Hematopoietic multipotent progenitor cell treated with erythropoietin and hydrocortisone succinate and interleukin-3 and kit ligand, for 8 days (in vitro differentiated cells): ENCODE measurements around the gene OPRD1.

Experiments
- DNase-seq: peaks from one replicate; pipeline ENCODE4 v3.0.0-alpha.2; 2015

The OPRD1 gene

DNA sequence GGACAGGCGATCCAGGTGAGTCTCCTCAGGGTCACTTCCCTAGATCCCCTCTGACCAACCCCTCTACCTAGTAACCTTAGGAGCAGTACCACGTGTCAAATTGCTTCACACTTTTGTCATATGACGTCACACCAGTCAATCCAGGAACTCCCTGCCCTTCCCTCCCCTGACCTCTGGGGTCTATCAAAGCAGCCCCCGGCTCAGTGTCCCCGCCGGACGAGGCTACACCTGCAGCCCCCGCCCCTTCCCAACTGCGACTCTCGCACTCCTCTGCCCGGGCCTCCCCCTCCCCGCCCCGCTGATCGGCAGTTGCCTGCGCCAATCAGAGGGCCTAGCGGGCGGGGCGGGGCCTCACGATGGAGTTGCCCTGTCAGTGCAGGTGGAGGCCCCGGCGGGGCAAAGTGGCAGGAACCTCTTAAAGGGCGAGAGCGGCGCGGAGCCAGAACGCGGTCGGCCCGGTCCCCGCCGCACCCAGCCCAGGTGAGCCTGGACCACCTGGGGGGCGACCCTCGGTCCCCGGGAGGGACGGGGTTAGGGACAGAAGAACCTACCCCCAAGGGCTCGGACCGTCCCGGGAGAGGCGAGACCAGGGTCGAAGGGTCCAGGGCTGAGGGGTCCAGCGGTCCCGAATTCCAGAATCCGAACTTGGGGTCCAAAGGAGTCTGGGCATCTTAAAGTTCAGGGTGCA, 74.9 kb downstream of the OPRD1 start:
- peak; percentile 90 for DNase-seq

DNA sequence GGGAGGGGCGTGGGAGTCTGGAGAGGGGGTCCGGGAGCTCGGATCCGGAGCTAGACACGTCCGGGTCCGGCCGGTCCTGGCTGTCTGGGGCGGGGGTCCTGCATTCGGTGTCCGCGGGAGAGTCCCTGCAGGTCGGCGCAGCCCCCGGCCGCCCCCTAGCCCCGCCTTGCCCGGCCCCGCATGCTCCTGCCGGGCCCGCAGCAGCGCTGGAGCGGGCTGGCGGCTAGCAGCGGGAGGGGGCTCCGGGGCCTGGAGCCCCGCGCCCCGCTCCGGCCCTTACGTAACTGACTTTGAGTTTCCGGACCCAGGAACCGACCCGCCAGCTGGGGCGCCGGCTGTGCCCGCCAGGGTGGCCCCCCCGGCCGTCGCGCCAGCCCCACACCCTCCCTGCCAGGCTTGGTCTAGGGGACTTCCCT, 75.5 kb downstream of the OPRD1 start:
- DNase-seq: no peak

DNA sequence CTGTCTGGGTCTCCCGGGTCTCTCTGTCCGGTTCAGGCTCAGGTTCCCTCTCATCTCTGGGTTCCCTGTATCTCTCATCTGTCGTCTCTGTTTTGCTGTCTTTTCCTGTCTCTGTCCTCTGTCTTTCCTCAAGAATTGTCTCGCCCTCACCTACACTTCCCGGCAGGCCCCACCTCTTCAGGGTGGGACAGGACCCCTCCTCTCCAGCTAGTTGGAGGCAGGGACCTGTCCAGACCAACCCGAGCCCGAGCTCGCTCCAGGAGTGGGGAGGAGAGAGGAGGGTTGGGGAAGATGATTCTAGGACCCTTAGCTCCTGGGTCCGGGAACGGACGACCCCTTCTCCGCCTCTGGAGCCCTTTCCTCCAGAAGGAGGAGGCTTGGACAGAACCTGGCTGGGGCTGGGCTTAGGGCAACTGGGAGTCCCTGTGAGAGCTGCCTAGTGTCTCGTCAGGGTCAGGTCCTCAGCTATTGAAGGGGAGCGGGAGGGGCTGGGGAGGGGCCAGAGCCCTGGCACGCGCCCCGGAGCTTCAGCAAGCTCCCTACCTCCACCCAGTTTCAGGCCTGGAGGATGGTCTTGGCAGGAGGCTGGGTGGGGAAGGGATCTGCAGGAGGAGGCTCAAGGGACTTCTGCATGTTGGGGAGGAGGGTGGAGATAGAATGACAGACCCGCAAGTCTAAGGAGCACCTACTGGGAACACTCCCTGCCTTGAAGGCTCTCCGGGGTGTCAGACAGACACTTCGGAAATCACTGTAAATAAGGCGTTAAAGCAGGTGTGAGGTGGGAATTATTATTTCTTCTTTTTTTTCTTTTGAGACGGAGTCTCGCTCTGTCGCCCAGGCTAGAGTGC, 76.1 kb downstream of the OPRD1 start:
- DNase-seq: peak; percentile 81

DNA sequence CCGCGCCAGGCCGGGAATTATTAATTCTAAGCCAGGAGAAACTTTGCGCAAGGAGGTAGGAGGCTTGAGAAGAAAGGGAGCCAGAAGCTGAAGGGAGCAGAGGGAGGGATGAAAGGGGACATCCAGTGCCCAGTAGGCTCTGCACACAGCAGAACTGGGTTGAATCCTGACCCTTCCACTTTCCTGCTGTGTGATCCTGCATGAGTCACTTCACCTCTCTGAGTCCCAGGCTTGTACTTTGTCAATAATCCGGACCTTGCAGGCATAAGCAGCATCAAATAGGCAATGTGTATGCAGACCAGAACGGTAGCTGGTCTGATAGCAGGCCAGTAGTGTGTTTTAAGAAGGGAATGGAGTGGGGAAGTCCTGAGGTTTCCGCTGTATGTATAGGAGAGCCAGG, 76.9 kb downstream of the OPRD1 start:
- DNase-seq: no peak

DNA sequence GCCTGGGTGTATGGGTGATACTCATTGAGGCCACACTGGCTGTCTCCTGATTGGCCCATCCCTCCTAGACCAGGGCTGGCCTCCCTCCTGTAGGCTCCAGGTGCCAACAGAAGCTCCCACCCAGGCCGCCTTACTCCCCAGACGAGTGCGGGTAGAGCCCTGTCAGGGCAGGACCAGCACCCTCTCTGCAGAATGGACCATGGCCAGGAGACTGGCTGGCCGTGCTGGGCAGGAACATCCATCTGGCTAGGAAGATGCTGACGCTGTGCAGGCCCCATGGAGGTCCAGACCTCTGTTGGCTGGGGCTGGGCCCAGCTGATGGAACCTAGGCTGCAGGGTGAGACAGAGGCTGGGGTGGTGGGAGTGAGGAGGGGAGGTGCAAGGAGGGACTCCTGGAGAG, 77.4 kb downstream of the OPRD1 start:
- no peak for DNase-seq

DNA sequence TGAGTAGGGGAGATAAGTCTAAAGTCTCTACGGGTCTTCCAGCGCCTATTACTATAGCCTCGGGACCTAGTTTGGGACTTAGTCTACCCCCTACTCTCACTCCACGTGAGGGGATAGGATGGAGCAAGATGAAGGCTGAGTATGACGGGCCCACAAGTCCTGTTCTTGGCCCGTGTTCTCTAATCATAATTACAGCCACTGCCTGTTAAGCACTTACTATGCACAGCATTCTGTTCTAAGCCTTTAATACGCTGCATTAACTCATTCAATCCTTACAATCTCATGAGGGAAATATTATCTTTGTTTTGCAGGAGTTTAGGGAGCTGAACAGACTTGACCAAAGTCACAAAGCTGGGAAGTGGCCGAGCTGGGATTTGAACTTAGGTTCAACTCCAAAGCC, 78.5 kb downstream of the OPRD1 start:
- DNase-seq: no peak

- no peak for DNase-seq
These were observed 78.9 kb downstream of the OPRD1 start for GRCh38 chr1:28890836-28891235.

- no peak for DNase-seq
These were observed 79.3 kb downstream of the OPRD1 start for GRCh38 chr1:28891256-28891655.

- DNase-seq: peak; percentile 48
These were observed 81.6 kb downstream of the OPRD1 start for GRCh38 chr1:28893403-28894102.

DNA sequence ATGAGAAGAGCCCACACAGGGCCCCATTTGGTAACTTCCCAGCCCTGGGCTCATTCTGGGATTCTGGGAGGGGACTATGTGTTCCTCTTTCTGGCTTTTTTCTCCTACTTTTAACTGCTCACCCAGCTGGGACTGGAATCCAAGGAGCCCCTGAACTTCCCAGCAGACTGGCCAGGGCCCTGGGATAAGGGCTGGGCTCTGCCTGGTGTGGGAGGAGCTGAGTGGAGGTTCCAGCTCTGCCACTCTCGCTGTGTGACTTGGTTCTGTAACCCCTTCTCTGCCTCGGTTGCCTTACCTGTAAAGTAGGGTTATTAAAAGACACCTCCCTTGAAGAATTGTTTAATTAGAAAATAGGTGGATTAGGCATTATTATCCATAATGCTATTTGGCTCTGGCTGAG, 82.8 kb downstream of the OPRD1 start:
- DNase-seq: no peak

DNA sequence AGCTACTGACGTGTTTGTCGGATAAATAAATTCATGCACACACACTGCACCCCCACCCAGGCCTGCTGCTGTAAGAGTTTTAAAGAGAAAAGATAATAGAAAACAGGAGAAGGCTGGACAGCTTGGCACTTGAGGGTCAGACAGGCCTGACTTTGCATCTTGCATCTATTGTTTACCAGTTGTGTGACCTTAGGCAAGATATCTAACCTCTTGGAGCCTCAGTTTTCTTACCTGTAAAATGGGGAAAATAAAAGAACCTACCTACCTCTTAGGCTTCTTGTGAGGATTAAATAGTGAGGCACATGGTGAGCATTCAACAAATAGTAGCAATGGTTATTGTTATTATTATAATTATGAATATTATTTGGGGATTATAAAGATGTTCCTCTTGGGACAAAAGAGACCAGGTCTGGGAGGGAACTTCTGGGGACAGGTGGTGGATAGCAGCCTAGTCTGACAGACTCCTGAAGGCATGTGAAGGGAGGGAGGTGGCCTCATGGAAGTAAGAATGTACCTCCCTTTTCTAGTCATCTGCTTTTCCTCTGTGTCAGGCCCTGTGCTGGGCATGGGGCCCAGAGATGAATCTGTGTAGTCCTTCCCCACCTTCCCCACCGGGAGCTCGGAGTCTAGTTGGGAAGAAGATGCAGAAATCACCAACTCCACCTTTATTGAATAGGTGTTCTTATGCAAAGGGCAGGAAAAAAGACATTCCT, 84.1 kb downstream of the OPRD1 start:
- no peak for DNase-seq

GRCh38 chr1:28896609-28896986, 84.6 kb downstream of the OPRD1 start:
- no peak for DNase-seq

- DNase-seq: no peak
These were observed 85.8 kb downstream of the OPRD1 start for GRCh38 chr1:28897789-28898188.

DNA sequence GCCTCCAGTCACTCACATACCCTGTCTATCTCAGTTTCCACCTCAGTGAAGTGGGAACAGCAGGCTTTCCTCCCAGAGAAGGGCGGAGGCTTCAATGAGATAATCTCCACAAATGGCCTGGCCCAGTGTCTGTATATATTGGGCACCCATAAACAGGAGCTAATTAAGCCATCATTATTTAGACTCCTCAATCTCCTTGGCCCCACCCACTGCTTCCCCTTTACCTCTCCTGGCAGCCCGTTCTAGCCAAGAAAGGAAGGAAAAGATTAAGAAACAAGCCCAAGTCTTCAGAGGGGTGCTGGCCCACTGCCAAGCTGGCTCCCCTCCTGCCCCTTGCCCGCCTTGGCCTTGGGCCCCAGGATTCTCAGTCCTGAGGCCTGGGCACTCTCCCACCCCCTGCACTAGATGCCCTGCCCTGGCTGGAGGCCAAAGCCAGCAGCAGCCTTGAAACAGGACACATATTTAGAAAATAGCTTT, 86.5 kb downstream of the OPRD1 start:
- DNase-seq: peak; percentile 75

GRCh38 chr1:28899267-28899666, 87.3 kb downstream of the OPRD1 start:
- DNase-seq: no peak

DNA sequence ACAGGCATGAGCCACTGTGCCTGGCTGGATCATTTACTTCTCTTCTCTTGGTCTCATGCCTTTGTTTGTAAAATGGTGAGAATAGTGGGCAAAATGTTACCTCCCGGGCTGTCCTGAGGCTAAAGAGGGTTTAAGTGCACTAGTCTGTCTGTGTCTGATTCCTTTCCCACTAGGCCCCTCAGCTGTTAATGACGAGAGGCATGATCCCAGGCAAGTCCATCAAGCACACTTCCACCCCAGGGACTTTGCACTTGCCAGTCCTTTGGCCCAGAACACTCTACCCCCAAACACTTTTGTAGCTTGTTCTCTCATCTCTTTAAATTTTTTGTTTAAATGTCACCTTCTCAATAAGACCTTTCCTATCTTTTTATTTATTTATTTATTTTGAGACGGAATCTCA, 88.6 kb downstream of the OPRD1 start:
- no peak for DNase-seq

DNA sequence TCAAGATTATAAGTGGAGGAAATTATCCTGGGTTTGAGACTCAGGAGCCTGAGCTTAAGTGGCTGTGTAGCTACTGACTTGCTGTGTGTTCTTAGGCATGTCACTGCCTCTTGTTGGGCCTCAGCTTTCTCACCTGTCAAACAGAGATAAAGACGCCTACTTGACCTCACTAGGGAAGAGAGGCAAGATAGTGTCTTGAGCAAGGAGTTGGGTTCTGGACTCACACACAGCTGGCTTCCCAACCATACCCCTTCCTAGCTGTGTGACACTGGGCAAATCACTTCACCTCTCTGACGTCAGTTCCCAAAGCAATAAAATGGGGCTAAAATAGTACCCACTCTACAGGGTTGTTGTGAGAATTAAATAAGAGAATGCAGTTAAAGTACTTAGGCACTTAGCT, 90.8 kb downstream of the OPRD1 start:
- DNase-seq: peak; percentile 61

DNA sequence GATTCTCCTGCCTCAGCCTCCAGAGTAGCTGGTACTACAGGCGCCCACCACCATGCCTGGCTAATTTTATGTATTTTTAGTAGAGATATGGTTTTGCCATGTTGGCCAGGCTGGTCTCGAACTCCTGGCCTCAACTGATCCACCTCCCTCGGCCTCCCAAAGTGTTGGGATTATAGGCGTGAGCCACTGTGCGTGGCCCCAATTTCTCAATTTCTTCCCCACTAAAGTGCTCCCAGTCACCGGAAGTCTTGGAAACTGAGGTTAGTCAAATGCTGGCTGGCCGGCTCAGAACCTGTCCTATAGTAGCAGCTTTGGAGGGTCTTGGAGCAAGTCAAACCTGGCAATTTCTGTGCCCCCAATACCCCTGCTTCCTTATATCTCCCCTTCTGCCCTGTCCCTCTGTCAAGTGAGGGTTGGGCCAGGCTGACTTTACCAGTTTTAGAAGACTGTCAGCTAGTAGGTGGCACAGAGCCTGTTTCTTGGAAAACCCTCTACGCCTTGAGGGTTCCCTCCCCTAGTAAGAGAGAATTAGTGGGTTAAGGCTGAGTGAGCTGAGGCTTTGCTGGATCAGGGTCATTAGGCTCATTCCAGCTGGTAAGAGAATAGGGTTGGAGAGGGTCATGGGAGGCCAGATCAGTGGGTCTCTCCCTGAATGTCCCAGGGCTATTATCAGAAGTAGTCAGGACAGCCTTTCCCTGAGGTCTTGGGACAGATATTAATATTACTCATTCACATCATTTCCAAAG, 94.1 kb downstream of the OPRD1 start:
- DNase-seq: peak; percentile 24

DNA sequence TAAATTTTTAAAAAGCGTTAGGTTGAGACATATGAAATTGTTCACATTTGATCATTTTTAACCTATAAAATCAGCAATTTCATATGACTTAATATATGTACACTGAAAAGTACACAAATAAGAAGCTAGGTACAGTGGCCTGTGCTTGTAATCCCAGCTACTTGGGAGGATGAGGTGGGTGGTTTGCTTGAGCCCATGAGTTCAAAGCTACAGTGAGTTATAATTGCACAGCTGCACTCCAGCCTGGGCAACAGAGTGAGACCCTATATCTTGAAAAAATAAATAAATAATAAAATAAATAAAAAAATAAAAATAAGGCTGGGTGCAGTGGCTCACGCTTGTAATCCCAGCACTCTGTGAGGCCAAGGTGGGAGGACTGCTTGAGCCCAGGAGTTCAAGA, 97.2 kb downstream of the OPRD1 start:
- no peak for DNase-seq

DNA sequence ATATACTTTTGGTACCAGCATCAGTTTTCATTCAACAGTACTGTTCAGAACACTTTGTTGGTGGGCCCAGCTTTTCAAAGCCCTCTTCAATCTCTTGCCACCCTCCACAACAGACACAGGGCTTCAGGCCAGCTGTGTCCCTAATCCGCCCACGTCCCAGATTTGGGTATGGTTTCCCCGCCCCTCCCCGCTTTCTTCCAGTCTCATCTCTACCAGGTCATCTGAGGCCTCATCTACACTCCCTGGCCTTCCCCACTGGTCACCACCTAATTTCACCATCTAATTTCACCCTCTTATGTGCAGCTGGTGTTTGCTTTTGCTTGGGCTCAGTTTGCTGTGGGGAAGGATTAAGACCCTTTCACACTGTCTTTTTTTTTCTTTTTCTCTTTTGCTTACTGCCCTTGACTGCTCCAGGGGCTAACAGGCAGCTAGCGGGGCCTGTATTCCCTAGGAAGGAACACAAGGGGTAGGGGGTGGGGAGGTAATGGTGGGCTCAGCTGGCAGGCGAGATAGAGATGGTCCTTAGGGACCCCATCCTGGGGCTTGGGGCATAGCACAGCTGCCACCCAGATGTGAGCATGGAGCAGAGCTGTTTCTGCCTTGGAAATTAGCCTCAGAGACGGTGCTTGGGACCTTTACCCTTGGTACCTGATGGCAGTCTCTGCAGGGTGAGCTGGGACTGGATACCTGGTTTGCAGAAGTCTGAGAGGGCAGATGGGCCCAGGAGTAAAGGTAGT, 98.6 kb downstream of the OPRD1 start:
- no peak for DNase-seq

- no peak for DNase-seq
These were observed 101.8 kb downstream of the OPRD1 start for GRCh38 chr1:28913786-28914227.
